WERI-Rb-1 (cell line): ENCODE measurements around the gene PGAP6.

Experiments
- DNase-seq: peaks from one replicate; pipeline ENCODE4 v3.0.0-alpha.2; 2020
- H3K27ac ChIP-seq: fragments of 250-450 bp; sonication (Bioruptor Pico); 2 replicates; pipeline ENCODE4 v1.5.1; 2020; ENCODE audit warnings: mild to moderate bottlenecking, moderate library complexity
- H3K27me3 ChIP-seq: fragments of 250-450 bp; sonication (Bioruptor Pico); 2 replicates; pipeline ENCODE4 v1.5.1; 2021; ENCODE audit warnings: mild to moderate bottlenecking, low read depth, moderate library complexity; ENCODE audit not compliant: insufficient read depth, severe bottlenecking
- H3K36me3 ChIP-seq: fragments of 250-450 bp; sonication (Bioruptor Pico); 2 replicates; pipeline ENCODE4 v1.5.1; 2020; ENCODE audit warnings: mild to moderate bottlenecking, moderate library complexity
- H3K4me3 ChIP-seq: 2 replicates; pipeline ENCODE4 v1.5.1; 2011; ENCODE audit warnings: low read depth, mild to moderate bottlenecking, control low read depth, low read length
- H3K9me3 ChIP-seq: fragments of 250-450 bp; sonication (Bioruptor Pico); 2 replicates; pipeline ENCODE4 v1.5.1; 2021; ENCODE audit warnings: mild to moderate bottlenecking, moderate library complexity; ENCODE audit not compliant: severe bottlenecking
- CTCF ChIP-seq: IDR thresholded peaks from 2 replicates; pipeline ENCODE4 v1.5.1; 2011; ENCODE audit warnings: low read depth, mild to moderate bottlenecking, control low read depth, inconsistent platforms, low read length

The PGAP6 gene

DNA sequence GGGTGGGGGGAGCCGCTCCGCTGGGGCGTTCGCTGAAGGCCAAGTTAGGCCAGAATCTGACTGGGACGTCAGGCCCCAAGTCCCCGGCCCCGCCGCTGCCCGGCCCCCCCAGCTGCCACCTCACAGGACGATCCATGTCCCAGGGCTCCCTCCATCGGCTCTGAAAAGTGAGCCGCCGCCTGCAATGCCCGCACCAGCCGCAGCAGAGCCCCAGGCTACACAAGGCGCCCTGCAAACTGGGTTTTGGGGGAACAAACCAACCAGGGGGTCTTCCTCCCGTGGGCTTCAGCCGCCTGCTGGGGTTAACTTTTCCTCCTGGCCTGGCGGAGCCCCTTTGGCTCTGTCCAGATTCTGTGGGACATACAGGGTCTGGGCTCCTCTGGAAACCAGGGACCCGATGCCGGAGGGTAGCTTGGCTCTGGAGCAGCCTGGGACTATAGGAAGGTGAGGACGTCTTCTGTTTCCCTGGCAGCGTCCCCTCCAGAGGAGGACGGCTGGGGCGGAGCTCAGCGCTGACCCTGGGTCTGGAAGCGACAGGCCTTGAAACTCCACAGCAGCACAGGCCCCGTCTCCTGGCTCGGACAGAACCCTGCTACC, 16.1 kb upstream of the PGAP6 start:
- Histone ChIP-seq H3K27ac (peak overlapping the region; percentile 57), H3K36me3 (peaks cover 30% of the 10 kb centered on the region), H3K4me3 (peak overlapping the region; percentile 13), H3K9me3 (no peaks in the 10 kb centered on the region), H3K27me3 (no peaks in the 10 kb centered on the region)
- peak; percentile 33 for TF ChIP-seq CTCF
- peak; percentile 82 for DNase-seq

DNA sequence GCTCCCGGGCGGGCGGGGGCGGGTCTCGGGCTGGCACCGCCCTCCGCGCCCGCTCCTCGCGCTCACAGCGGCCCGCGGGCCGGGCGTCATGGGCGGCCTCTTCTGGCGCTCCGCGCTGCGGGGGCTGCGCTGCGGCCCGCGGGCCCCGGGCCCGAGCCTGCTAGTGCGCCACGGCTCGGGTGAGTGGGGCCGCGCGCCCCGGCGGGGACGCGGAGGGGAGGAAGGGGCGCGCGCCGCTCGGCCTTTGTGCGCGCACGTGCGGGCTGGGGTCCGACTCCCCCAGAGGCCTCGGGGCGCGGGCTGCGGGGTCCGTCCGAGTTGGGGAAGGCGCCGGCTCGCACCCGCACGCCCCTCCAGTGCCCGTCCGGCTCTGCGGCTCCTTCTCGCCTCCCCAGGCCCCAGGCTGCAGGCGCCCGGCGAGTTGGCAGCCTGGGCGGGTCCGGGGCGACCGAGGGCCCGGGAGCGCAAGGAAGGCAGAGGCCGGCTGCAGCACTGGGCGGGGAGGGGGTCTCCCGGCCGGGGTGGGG, 15.4 kb upstream of the PGAP6 start, which contains the start of gene NME4:
Gene NME4 (plus strand): TSS at position 65 of the 527 bp plus-strand sequence. CDS start 24 bp downstream, at position 89.
- peak within 1 kb of the TSS; percentile 84 for H3K4me3 ChIP-seq
- no peak for DNase-seq
- no peak for TF ChIP-seq CTCF
- no peaks in the 10 kb centered on the region for H3K9me3 ChIP-seq
- peak within 1 kb of the TSS; percentile 97 for H3K27ac ChIP-seq
- H3K36me3 ChIP-seq = peaks cover 30% of the 10 kb centered on the region
- H3K27me3 ChIP-seq = no peaks in the 10 kb centered on the region

DNA sequence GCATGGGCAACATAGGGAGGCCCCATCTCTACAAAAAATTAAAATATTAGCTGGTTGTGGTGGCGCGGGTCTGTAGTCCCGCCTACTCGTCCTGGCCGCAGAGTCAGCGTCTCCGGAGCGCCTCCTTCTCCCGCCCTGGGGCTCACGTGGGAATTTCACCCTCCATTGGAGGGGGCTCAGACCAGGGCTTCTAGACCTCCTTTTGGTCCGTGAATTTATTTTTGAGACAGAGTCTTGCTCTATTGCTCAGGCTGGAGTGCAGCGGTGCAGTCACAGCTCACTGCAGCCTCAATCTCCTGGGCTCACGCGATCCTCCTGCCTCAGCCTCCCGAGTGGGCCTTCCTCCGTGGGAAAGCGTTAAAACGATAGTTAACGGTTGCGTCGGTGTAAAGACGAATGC, 14.8 kb upstream of the PGAP6 start:
- Histone ChIP-seq H3K27me3 (no peaks in the 10 kb centered on the region), H3K9me3 (peaks cover 4% of the 10 kb centered on the region), H3K27ac (peak overlapping the region; percentile 79), H3K36me3 (peaks cover 30% of the 10 kb centered on the region), H3K4me3 (peak overlapping the region; percentile 84)
- no peak for TF ChIP-seq CTCF
- peak; percentile 78 for DNase-seq

- Histone ChIP-seq H3K27ac (peak overlapping the region; percentile 79), H3K36me3 (peaks cover 30% of the 10 kb centered on the region), H3K4me3 (peak overlapping the region; percentile 84), H3K9me3 (peaks cover 4% of the 10 kb centered on the region), H3K27me3 (no peaks in the 10 kb centered on the region)
- DNase-seq = no peak
- no peak for TF ChIP-seq CTCF
Measured at GRCh38 chr16:396199-396598, 14.4 kb upstream of the PGAP6 start.

GRCh38 chr16:392450-393030, 10.8 kb upstream of the PGAP6 start:
- H3K4me3 ChIP-seq = no peak overlapping the region
- no peaks in the 10 kb centered on the region for H3K27me3 ChIP-seq
- 0 out of 2 replicates have a peak, but pooled peaks have one; percentile 20 for TF ChIP-seq CTCF
- no peak for DNase-seq
- H3K9me3 ChIP-seq = peaks cover 4% of the 10 kb centered on the region
- no peaks in the 10 kb centered on the region; the same call in 1 of the 2 replicates for H3K36me3 ChIP-seq
- no peak overlapping the region for H3K27ac ChIP-seq
